K562 (cell line): ENCODE measurements around the gene STAT6. TPM values are rescaled to one million over a fixed set of nuclear protein-coding genes. Genes with fewer than 3 reads are reported as not detected.

Experiments used
- BHLHE40 ChIP-seq: IDR thresholded peaks from 2 replicates; pipeline ENCODE4 v1.6.1; 2011; ENCODE audit warnings: low read length, improper control_type of control experiment
- CBX8 ChIP-seq: fragments of 200-600 bp; sonication (generic); IDR thresholded peaks from 2 replicates; pipeline ENCODE4 v1.6.1; 2012; ENCODE audit warnings: borderline replicate concordance, mixed run types, low read depth, mild to moderate bottlenecking, moderate library complexity, mixed read lengths, low read length, control low read depth, inconsistent platforms; ENCODE audit not compliant: poor library complexity, severe bottlenecking; ENCODE audit errors: extremely low read depth
- DNMT1 ChIP-seq: fragments of 450-650 bp; IDR thresholded peaks from 2 replicates; pipeline ENCODE4 v1.6.1; 2016; ENCODE audit warnings: antibody characterized with exemption, mild to moderate bottlenecking
- HNRNPK ChIP-seq: fragments of 200-400 bp; formaldehyde crosslinking; IDR thresholded peaks from one replicate; pipeline ENCODE4 v1.6.1; 2018; ENCODE audit warnings: mild to moderate bottlenecking, low read depth, low read length; ENCODE audit not compliant: poor library complexity, severe bottlenecking
- KHSRP ChIP-seq: fragments of 450-650 bp; IDR thresholded peaks from 2 replicates; pipeline ENCODE4 v1.6.1; 2017
- MEF2A ChIP-seq: IDR thresholded peaks from 2 replicates; pipeline ENCODE4 v1.6.1; 2011; ENCODE audit warnings: low read depth, mild to moderate bottlenecking, low read length, moderate library complexity; ENCODE audit not compliant: control insufficient read depth
- MTA3 ChIP-seq: fragments of 450-650 bp; formaldehyde crosslinking; IDR thresholded peaks from 2 replicates; pipeline ENCODE4 v1.6.1; 2017; ENCODE audit warnings: mild to moderate bottlenecking, borderline replicate concordance
- MXI1 ChIP-seq: IDR thresholded peaks from 2 replicates; pipeline ENCODE4 v1.6.1; 2011; ENCODE audit warnings: low read depth, mild to moderate bottlenecking, improper control_type of control experiment, low read length
- NFRKB ChIP-seq: fragments of 450-650 bp; IDR thresholded peaks from 2 replicates; pipeline ENCODE4 v1.6.1; 2016; ENCODE audit warnings: low read depth
- RNF2 ChIP-seq: sonication (generic); IDR thresholded peaks from 2 replicates; pipeline ENCODE4 v1.6.1; 2016
- SAP30 ChIP-seq: fragments of 200-600 bp; sonication (generic); IDR thresholded peaks from 2 replicates; pipeline ENCODE4 v1.6.1; 2012; ENCODE audit warnings: borderline replicate concordance, low read depth, mild to moderate bottlenecking, moderate library complexity, low read length, control low read depth, inconsistent platforms; ENCODE audit not compliant: insufficient read depth, poor library complexity, severe bottlenecking
- SRF ChIP-seq, 2 experiments: fragments of 250-450, 450-650 bp in 1 of 2; sonication (Bioruptor Pico) in 1 of 2; sonication (generic) in 1 of 2; formaldehyde crosslinking; IDR thresholded peaks; 2 replicates each; pipeline versions ENCODE4 v1.5.0 to v1.5.1; 2020 to 2022; ENCODE audit warnings: mild to moderate bottlenecking in 1 of 2, missing genetic modification reagents in 1 of 2
- SRSF3 ChIP-seq: fragments of 200-400 bp; formaldehyde crosslinking; IDR thresholded peaks from 2 replicates; pipeline ENCODE4 v1.6.1; 2016; ENCODE audit warnings: mild to moderate bottlenecking, low read length, moderate library complexity; ENCODE audit not compliant: insufficient read depth
- ZKSCAN1 ChIP-seq: fragments of 150-350 bp; IDR thresholded peaks from 2 replicates; pipeline ENCODE4 v1.6.1; 2016; ENCODE audit warnings: low read depth, low read length
- ZNF354B ChIP-seq: fragments of 250-450 bp; sonication (Bioruptor Pico); IDR thresholded peaks from 2 replicates; pipeline ENCODE4 v1.4.0; 2020
- ZNF589 ChIP-seq: fragments of 200-800 bp; sonication (Bioruptor generic); IDR thresholded peaks from 2 replicates; pipeline ENCODE4 v1.6.1; 2016; ENCODE audit warnings: low read depth, missing genetic modification characterization, missing compliant biosample characterization
- polyA plus RNA-seq, 8 experiments: library from polyadenylated mRNA; depleted of rRNA in 4 of 8; stranded (reverse) in 5 of 8; unstranded in 3 of 8; fragments of >200 nt; fragmentation: Nextera tagmentation in 2 of 8; fragmentation: Illumina TruSeq in 1 of 8; extraction: Ambion mirVana in 2 of 8; extraction: Trizol in 1 of 8; gene quantifications; 2 replicates each; pipeline versions ENCODE4 v1.2.1 to v1.2.3, GENCODE V29; 2011 to 2014; ENCODE audit warnings: inconsistent platforms in 1 of 8, missing spikeins in 1 of 8
- total RNA-seq, 7 experiments: library from RNA; depleted of rRNA in 6 of 7; stranded (reverse); fragments of >200 nt in 6 of 7; fragmentation: Illumina TruSeq in 2 of 7; extraction: Trizol in 2 of 7; gene quantifications; 2 replicates each; pipeline versions ENCODE4 v1.2.1 to v1.2.3, GENCODE V29; 2011 to 2021; ENCODE audit warnings: low replicate concordance in 1 of 7
- TF ChIP-seq, protein P1 (sequence below): fragments of 450-650 bp; formaldehyde crosslinking; IDR thresholded peaks from 2 replicates; pipeline ENCODE4 v1.4.0; 2022; ENCODE audit warnings: missing genetic modification characterization
- TF ChIP-seq, protein P2 (sequence below): sonication (generic); formaldehyde crosslinking; IDR thresholded peaks from 2 replicates; pipeline ENCODE4 v1.8.0; 2022; ENCODE audit warnings: missing genetic modification reagents, mild to moderate bottlenecking, moderate library complexity, borderline replicate concordance
- TF ChIP-seq, protein P3 (sequence below), 2 experiments: fragments of 450-650 bp in 1 of 2; sonication (generic) in 1 of 2; formaldehyde crosslinking; conservative IDR thresholded peaks; 2 replicates each; pipeline versions ENCODE4 v1.4.0 to v1.8.1; 2020 to 2022; ENCODE audit warnings: mild to moderate bottlenecking in 1 of 2, missing genetic modification reagents in 1 of 2

The STAT6 gene
- total and polyA plus RNA-seq, 9 of the 15 experiments (the other 6 are each of a cell fraction or from before 2014, with no cell fraction given), result 2.4 to 49.5 (median 26.5) TPM

DNA sequence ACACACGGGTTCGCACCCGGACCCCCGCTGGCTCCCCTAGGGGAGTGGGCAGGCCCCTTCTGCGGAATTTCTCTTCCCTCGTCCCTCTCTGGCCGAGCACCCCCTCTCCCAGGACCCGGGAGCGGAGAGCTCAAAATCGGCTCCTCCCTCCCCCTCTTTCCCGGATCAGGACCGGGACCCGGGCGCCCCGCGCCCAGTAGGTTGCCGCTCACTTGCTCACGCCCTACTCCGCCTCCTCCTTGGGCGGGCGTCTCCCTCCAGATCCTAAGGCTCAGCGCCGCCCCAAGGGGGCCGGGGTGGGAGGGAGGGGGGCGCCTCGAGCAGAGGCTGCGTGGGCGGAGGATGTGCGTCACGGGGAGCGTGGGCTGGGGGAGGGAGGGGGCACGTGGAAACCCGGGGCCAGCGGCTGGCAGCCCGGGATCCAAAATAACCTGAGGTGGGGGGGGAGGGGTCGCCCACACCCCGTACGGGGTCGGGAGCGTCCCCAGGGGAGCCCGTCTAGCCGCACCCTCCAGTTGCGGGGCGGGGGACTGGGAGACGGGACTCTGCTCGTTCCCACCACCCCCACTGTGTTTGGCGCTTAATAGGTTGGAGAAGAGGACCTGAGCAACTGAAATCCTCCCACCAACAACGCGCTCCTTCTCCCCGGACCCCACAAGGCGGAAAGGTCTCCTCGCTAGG lies 24.0 kb downstream of the STAT6 start (continued):
- TF ChIP-seq, protein P1, sequence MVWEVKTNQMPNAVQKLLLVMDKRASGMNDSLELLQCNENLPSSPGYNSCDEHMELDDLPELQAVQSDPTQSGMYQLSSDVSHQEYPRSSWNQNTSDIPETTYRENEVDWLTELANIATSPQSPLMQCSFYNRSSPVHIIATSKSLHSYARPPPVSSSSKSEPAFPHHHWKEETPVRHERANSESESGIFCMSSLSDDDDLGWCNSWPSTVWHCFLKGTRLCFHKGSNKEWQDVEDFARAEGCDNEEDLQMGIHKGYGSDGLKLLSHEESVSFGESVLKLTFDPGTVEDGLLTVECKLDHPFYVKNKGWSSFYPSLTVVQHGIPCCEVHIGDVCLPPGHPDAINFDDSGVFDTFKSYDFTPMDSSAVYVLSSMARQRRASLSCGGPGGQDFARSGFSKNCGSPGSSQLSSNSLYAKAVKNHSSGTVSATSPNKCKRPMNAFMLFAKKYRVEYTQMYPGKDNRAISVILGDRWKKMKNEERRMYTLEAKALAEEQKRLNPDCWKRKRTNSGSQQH, result no peak
- TF ChIP-seq CBX8 (no peak), KHSRP (no peak), MXI1 (no peak), DNMT1 (no peak), SRSF3 (no peak), ZNF354B (no peak), NFRKB (peak; percentile 3; the same call in 1 of the 2 replicates), RNF2 (0 out of 2 replicates have a peak, but pooled peaks have one; percentile 18), SAP30 (no peak), SRF (CRISPR knock-in tag; IDR thresholded peaks at IDR 0.05) (no peak), MTA3 (peak; percentile 7; the same call in 1 of the 2 replicates), HNRNPK (no peak), MEF2A (no peak), ZNF589 (CRISPR knock-in tag) (no peak), ZKSCAN1 (0 out of 2 replicates have a peak, but pooled peaks have one; percentile 5), BHLHE40 (peak; percentile 50; the same call in 1 of the 2 replicates)
- TF ChIP-seq, protein P2, sequence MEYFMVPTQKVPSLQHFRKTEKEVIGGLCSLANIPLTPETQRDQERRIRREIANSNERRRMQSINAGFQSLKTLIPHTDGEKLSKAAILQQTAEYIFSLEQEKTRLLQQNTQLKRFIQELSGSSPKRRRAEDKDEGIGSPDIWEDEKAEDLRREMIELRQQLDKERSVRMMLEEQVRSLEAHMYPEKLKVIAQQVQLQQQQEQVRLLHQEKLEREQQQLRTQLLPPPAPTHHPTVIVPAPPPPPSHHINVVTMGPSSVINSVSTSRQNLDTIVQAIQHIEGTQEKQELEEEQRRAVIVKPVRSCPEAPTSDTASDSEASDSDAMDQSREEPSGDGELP (CRISPR knock-in tag), result peak; percentile 16; the same call in 1 of the 2 replicates
- TF ChIP-seq, protein P3, sequence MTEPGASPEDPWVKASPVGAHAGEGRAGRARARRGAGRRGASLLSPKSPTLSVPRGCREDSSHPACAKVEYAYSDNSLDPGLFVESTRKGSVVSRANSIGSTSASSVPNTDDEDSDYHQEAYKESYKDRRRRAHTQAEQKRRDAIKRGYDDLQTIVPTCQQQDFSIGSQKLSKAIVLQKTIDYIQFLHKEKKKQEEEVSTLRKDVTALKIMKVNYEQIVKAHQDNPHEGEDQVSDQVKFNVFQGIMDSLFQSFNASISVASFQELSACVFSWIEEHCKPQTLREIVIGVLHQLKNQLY (CRISPR knock-in tag; conservative IDR thresholded peaks at IDR 0.05), result no peak
